ENCODE results near the gene TRMT11. TPM values are rescaled to one million over a fixed set of nuclear protein-coding genes. Genes with fewer than 3 reads are reported as not detected.

Gene TRMT11
- total RNA-seq, 1 experiment from 2014 or later: 24.2 TPM

GRCh38 chr6:126039284-126039683 lies 52.9 kb downstream of the TRMT11 start:
- Histone ChIP-seq H2AFZ (no peak overlapping the region), H3K27ac (peak overlapping the region; percentile 85; the same call in 1 of the 2 replicates), H3F3A (ENCODE audit: insufficient read depth, low read depth) (peaks cover 15% of the 10 kb centered on the region), H3K36me3 (ENCODE audit: low read depth) (peaks cover 76% of the 10 kb centered on the region), H3K9me3 (ENCODE audit: insufficient read depth, low read depth) (peaks cover 18% of the 10 kb centered on the region), H3K4me3 (no peak overlapping the region), H4K20me1 (ENCODE audit: insufficient read depth) (no peaks in the 10 kb centered on the region), H3K27me3 (ENCODE audit: insufficient read depth, low read depth) (no peaks in the 10 kb centered on the region), H3K4me2 (no peak overlapping the region), H3K4me1 (replicated peaks; ENCODE audit: insufficient read depth) (peaks cover 37% of the 10 kb centered on the region), H3K79me2 (ENCODE audit: low read depth) (peaks cover 6% of the 10 kb centered on the region; the same call in 1 of the 2 replicates), H3K9me2 (ENCODE audit: insufficient read depth) (no peaks in the 10 kb centered on the region)
- POLR2A ChIA-PET (ENCODE audit: unreplicated experiment): interaction anchor here (0.6 kb wide), 1 partner anchor 681 kb away, joined by 5 read pairs; no protein-coding TSS in a partner anchor
- CTCF ChIA-PET: no interaction called here
- DNase-seq: no peak
- no TSS peak for BruUV-seq (replicated peaks)
- TF ChIP-seq EZH2 (IDR thresholded peaks at IDR 0.05; ENCODE audit: low read depth) (no peak), CTCF (conservative IDR thresholded peaks at IDR 0.05) (no peak)
- intact Hi-C loops (cut with micrococcal nuclease; ENCODE audit: unreplicated experiment): loop anchor here (10.0 kb wide), 3 partner anchors 136 to 616 kb away; partner anchors contain the start of gene CENPW

DNA sequence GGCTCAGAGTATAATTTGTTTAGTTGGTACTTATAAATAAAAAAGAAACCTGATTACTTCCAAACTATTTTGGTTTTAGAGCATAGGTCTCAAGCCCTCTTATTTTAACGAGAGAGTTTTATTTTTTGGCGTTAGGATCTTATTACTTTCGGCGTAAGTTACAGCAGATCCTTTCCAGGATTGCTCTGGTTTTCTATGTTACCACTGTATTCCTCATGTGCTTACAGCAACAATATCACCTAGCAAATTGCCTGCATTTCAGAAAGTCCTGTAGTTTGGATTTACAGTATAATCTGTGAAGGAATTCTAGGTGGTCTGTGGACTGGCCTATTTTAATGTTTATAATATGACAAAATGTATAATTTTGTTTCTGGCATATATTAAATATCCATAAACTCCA lies 54.1 kb downstream of the TRMT11 start:
- DNase-seq: no peak
- Histone ChIP-seq H3K4me3 (peak overlapping the region; percentile 13; the same call in 1 of the 2 replicates), H3K36me3 (ENCODE audit: low read depth) (peaks cover 80% of the 10 kb centered on the region), H3K9me3 (ENCODE audit: insufficient read depth, low read depth) (peaks cover 20% of the 10 kb centered on the region), H4K20me1 (ENCODE audit: insufficient read depth) (no peaks in the 10 kb centered on the region), H3K9me2 (ENCODE audit: insufficient read depth) (no peaks in the 10 kb centered on the region), H2AFZ (no peak overlapping the region), H3K27ac (peak overlapping the region; percentile 85), H3K4me1 (replicated peaks; ENCODE audit: insufficient read depth) (peaks cover 37% of the 10 kb centered on the region), H3K4me2 (peak overlapping the region; percentile 51), H3K79me2 (ENCODE audit: low read depth) (peaks cover 6% of the 10 kb centered on the region; the same call in 1 of the 2 replicates), H3K27me3 (ENCODE audit: insufficient read depth, low read depth) (no peaks in the 10 kb centered on the region), H3F3A (ENCODE audit: insufficient read depth, low read depth) (peaks cover 15% of the 10 kb centered on the region)
- CTCF ChIA-PET: no interaction called here
- BruUV-seq (replicated peaks): no TSS peak
- intact Hi-C loops (cut with micrococcal nuclease; ENCODE audit: unreplicated experiment): no loop called here
- POLR2A ChIA-PET (ENCODE audit: unreplicated experiment): interaction anchor here (0.5 to 0.7 kb wide), 2 partner anchors 14 to 135 kb away, joined by 3 to 6 read pairs; no protein-coding TSS in a partner anchor
- TF ChIP-seq EZH2 (IDR thresholded peaks at IDR 0.05; ENCODE audit: low read depth): no peak
- no peak for TF ChIP-seq CTCF (conservative IDR thresholded peaks at IDR 0.05)

DNA sequence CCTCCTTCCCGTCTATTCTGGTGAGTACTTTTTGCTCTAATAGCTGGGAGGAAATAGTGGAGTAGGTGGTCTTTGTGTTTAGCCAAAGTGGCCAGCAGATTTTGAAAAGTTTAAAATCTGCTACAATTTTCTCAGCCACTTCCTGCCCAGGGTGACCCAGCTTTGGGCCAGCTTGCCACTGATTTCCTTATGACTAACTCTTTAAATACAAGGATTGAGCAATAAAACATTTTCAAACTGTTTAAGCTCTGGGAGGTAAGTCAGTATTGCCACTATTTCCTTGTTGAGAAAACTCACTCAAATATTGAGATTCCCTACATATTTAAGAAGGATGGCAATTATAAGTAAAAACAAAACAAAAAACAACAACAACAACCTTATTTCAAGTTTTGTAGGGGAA lies 54.5 kb downstream of the TRMT11 start:
- BruUV-seq (replicated peaks): no TSS peak
- ChIA-PET POLR2A (ENCODE audit: unreplicated experiment) (interaction anchor here (0.5 to 0.7 kb wide), 2 partner anchors 13 to 135 kb away, joined by 3 to 6 read pairs; no protein-coding TSS in a partner anchor), CTCF (no interaction called here)
- Histone ChIP-seq H3K4me1 (replicated peaks; ENCODE audit: insufficient read depth) (peaks cover 37% of the 10 kb centered on the region), H3K27me3 (ENCODE audit: insufficient read depth, low read depth) (no peaks in the 10 kb centered on the region), H3K9me3 (ENCODE audit: insufficient read depth, low read depth) (peaks cover 20% of the 10 kb centered on the region), H3K4me3 (peak overlapping the region; percentile 13; the same call in 1 of the 2 replicates), H4K20me1 (ENCODE audit: insufficient read depth) (no peaks in the 10 kb centered on the region), H3K27ac (peak overlapping the region; percentile 85), H3K79me2 (ENCODE audit: low read depth) (peaks cover 6% of the 10 kb centered on the region; the same call in 1 of the 2 replicates), H3K4me2 (peak overlapping the region; percentile 51), H3K36me3 (ENCODE audit: low read depth) (peaks cover 80% of the 10 kb centered on the region), H3K9me2 (ENCODE audit: insufficient read depth) (no peaks in the 10 kb centered on the region), H2AFZ (no peak overlapping the region), H3F3A (ENCODE audit: insufficient read depth, low read depth) (peaks cover 15% of the 10 kb centered on the region)
- intact Hi-C loops (cut with micrococcal nuclease; ENCODE audit: unreplicated experiment): no loop called here
- peak; percentile 42 to 97 for DNase-seq
- TF ChIP-seq EZH2 (IDR thresholded peaks at IDR 0.05; ENCODE audit: low read depth) (no peak), CTCF (conservative IDR thresholded peaks at IDR 0.05) (no peak)

Measured in PC-9 (cell line).